Nephron (organoid): ENCODE measurements around the gene HGFAC.

Experiments used
- H3K27ac Mint-ChIP-seq, 3 experiments: 2 replicates each; pipeline ENCODE4 v1.8.0; 2020; ENCODE audit warnings: mixed read lengths in 3 of 3, mild to moderate bottlenecking in 2 of 3, moderate library complexity in 1 of 3
- H3K27me3 Mint-ChIP-seq: 2 replicates; pipeline ENCODE4 v1.8.0; 2021; ENCODE audit warnings: low read depth, mild to moderate bottlenecking, moderate library complexity, mixed read lengths
- H3K36me3 Mint-ChIP-seq: 2 replicates; pipeline ENCODE4 v1.8.0; 2020; ENCODE audit warnings: low read depth, mixed read lengths
- H3K4me1 Mint-ChIP-seq: 2 replicates; pipeline ENCODE4 v1.8.0; 2020; ENCODE audit warnings: mixed read lengths
- H3K4me3 Mint-ChIP-seq, 3 experiments: 2 replicates each; pipeline ENCODE4 v1.8.0; 2020; ENCODE audit warnings: mild to moderate bottlenecking in 3 of 3, mixed read lengths in 3 of 3, moderate library complexity in 2 of 3
- H3K9me3 Mint-ChIP-seq: 2 replicates; pipeline ENCODE4 v1.8.0; 2020; ENCODE audit warnings: mixed read lengths
- CTCF ChIP-seq, 3 experiments: fragments of 200-600 bp; sonication (generic); IDR thresholded peaks; one replicate each; pipeline ENCODE4 v1.5.0; 2021; ENCODE audit warnings: antibody characterized with exemption in 3 of 3; ENCODE audit not compliant: unreplicated experiment in 3 of 3

HGFAC gene

GRCh38 chr4:3435686-3435956 is 6.1 kb upstream of the HGFAC start:
- Mint-ChIP-seq H3K9me3 (no peaks in the 10 kb centered on the region), H3K36me3 (no peaks in the 10 kb centered on the region), H3K27me3 (no peaks in the 10 kb centered on the region), H3K4me3 (no peak overlapping the region), H3K4me1 (peaks cover 5% of the 10 kb centered on the region), H3K27ac (no peak overlapping the region)
- no peak for TF ChIP-seq CTCF (IDR thresholded peaks at IDR 0.05; ENCODE audit: unreplicated experiment in 3 of 3)

- Mint-ChIP-seq H3K27me3 (no peaks in the 10 kb centered on the region), H3K4me3 (no peak overlapping the region), H3K27ac (no peak overlapping the region), H3K9me3 (no peaks in the 10 kb centered on the region), H3K36me3 (no peaks in the 10 kb centered on the region), H3K4me1 (peaks cover 5% of the 10 kb centered on the region)
- no peak for TF ChIP-seq CTCF (IDR thresholded peaks at IDR 0.05; ENCODE audit: unreplicated experiment in 3 of 3)
Observed at GRCh38 chr4:3436048-3436797, 5.5 kb upstream of the HGFAC start.

GRCh38 chr4:3436798-3437581 is 4.8 kb upstream of the HGFAC start:
- TF ChIP-seq CTCF (IDR thresholded peaks at IDR 0.05; ENCODE audit: unreplicated experiment in 3 of 3) = no peak
- Mint-ChIP-seq H3K36me3 (no peaks in the 10 kb centered on the region), H3K9me3 (no peaks in the 10 kb centered on the region), H3K4me3 (no peak overlapping the region), H3K27me3 (no peaks in the 10 kb centered on the region), H3K27ac (no peak overlapping the region), H3K4me1 (peaks cover 5% of the 10 kb centered on the region)

GRCh38 chr4:3437582-3437936 is 4.2 kb upstream of the HGFAC start:
- no peak for TF ChIP-seq CTCF (IDR thresholded peaks at IDR 0.05; ENCODE audit: unreplicated experiment in 3 of 3)
- no peak overlapping the region for H3K27ac Mint-ChIP-seq
- H3K9me3 Mint-ChIP-seq = no peaks in the 10 kb centered on the region
- peaks cover 5% of the 10 kb centered on the region for H3K4me1 Mint-ChIP-seq
- H3K4me3 Mint-ChIP-seq = no peak overlapping the region
- H3K36me3 Mint-ChIP-seq = no peaks in the 10 kb centered on the region
- H3K27me3 Mint-ChIP-seq = no peaks in the 10 kb centered on the region

GRCh38 chr4:3437998-3438846 is 3.5 kb upstream of the HGFAC start:
- no peak overlapping the region for H3K27ac Mint-ChIP-seq
- no peaks in the 10 kb centered on the region for H3K36me3 Mint-ChIP-seq
- peaks cover 5% of the 10 kb centered on the region for H3K4me1 Mint-ChIP-seq
- H3K4me3 Mint-ChIP-seq = no peak overlapping the region
- no peaks in the 10 kb centered on the region for H3K9me3 Mint-ChIP-seq
- no peak for TF ChIP-seq CTCF (IDR thresholded peaks at IDR 0.05; ENCODE audit: unreplicated experiment in 3 of 3)
- no peaks in the 10 kb centered on the region for H3K27me3 Mint-ChIP-seq
